MCF 10A (cell line): ENCODE results near the gene MRPL33. TPM values are rescaled to one million over a fixed set of nuclear protein-coding genes. Genes with fewer than 3 reads are reported as not detected.
"Not testable (repeated sequence)": the region's sequence is repeated elsewhere in the genome, so short reads cannot be mapped to it uniquely, and the experiment has no call there.

ENCODE experiments used
- BruUV-seq: library from RNA; stranded (reverse); fragments of 400-500 nt; replicated peaks from 2 replicates; lab custom pipeline; 2021; lab: Mats Ljungman, UMichigan
- CTCF ChIA-PET: fragments of 300-600 bp; sonication (Branson Sonifier 250); formaldehyde crosslinking; extraction: SDS; loops from one replicate; lab custom pipeline; 2021; ENCODE audit warnings: antibody characterized with exemption, inconsistent platforms; lab: Yijun Ruan, JAX
- POLR2A ChIA-PET: fragments of 300-600, 350-650 bp; sonication (Branson Sonifier 250); formaldehyde crosslinking; extraction: SDS; loops from one replicate; lab custom pipeline; 2020; ENCODE audit warnings: antibody characterized with exemption, inconsistent platforms; lab: Yijun Ruan, JAX
- DNase-seq: peaks from one replicate; pipeline ENCODE4 v3.0.0-alpha.2; 2018; ENCODE audit not compliant: unreplicated experiment
- H3K27ac Mint-ChIP-seq: one replicate; pipeline ENCODE4 v1.8.0; 2022; ENCODE audit warnings: mild to moderate bottlenecking, low read depth, mixed read lengths; ENCODE audit not compliant: unreplicated experiment
- H3K27me3 Mint-ChIP-seq: one replicate; pipeline ENCODE4 v1.8.0; 2022; ENCODE audit warnings: mixed read lengths; ENCODE audit not compliant: insufficient read depth, unreplicated experiment
- H3K36me3 Mint-ChIP-seq: one replicate; pipeline ENCODE4 v1.8.0; 2022; ENCODE audit warnings: mild to moderate bottlenecking, moderate library complexity, mixed read lengths; ENCODE audit not compliant: insufficient read depth, unreplicated experiment
- H3K4me1 Mint-ChIP-seq: one replicate; pipeline ENCODE4 v1.8.0; 2022; ENCODE audit warnings: mixed read lengths; ENCODE audit not compliant: insufficient read depth, unreplicated experiment
- H3K4me3 Mint-ChIP-seq: one replicate; pipeline ENCODE4 v1.8.0; 2022; ENCODE audit warnings: mild to moderate bottlenecking, moderate library complexity, mixed read lengths; ENCODE audit not compliant: unreplicated experiment
- H3K9me3 Mint-ChIP-seq: one replicate; pipeline ENCODE4 v1.8.0; 2022; ENCODE audit warnings: mixed read lengths; ENCODE audit not compliant: unreplicated experiment
- intact Hi-C: fragments of 100-400 bp; cut with micrococcal nuclease; formaldehyde crosslinking; loops from 2 replicates; pipeline ENCODE4 v1.14.1; 2022
- total RNA-seq: library from RNA; stranded (reverse); gene quantifications from 2 replicates; pipeline ENCODE4 v1.2.3, GENCODE V29; 2022
- TF ChIP-seq, protein P1 (sequence below): fragments of 200-600 bp; IDR thresholded peaks from one replicate; pipeline ENCODE4 v1.8.0; 2022; ENCODE audit warnings: antibody characterized with exemption, mild to moderate bottlenecking; ENCODE audit not compliant: unreplicated experiment

The MRPL33 gene
- total RNA-seq, 1 experiment from 2014 or later = 233 TPM

- Mint-ChIP-seq H3K27ac (no peak overlapping the region), H3K4me3 (no peak overlapping the region), H3K4me1 (peaks cover 58% of the 10 kb centered on the region), H3K36me3 (peaks cover 5% of the 10 kb centered on the region), H3K9me3 (no peaks in the 10 kb centered on the region), H3K27me3 (no peaks in the 10 kb centered on the region)
- intact Hi-C loops = loop anchor here (10.0 kb wide), 1 partner anchor 518 kb away; no protein-coding TSS in a partner anchor
- no TSS peak for BruUV-seq
- DNase-seq = no peak
- TF ChIP-seq, protein P1, sequence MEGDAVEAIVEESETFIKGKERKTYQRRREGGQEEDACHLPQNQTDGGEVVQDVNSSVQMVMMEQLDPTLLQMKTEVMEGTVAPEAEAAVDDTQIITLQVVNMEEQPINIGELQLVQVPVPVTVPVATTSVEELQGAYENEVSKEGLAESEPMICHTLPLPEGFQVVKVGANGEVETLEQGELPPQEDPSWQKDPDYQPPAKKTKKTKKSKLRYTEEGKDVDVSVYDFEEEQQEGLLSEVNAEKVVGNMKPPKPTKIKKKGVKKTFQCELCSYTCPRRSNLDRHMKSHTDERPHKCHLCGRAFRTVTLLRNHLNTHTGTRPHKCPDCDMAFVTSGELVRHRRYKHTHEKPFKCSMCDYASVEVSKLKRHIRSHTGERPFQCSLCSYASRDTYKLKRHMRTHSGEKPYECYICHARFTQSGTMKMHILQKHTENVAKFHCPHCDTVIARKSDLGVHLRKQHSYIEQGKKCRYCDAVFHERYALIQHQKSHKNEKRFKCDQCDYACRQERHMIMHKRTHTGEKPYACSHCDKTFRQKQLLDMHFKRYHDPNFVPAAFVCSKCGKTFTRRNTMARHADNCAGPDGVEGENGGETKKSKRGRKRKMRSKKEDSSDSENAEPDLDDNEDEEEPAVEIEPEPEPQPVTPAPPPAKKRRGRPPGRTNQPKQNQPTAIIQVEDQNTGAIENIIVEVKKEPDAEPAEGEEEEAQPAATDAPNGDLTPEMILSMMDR = no peak
- CTCF ChIA-PET = interaction anchor here (0.6 kb wide), 1 partner anchor 324 kb away, joined by 3 read pairs; no protein-coding TSS in a partner anchor
- POLR2A ChIA-PET = no interaction called here
These were observed 14.7 kb upstream of the MRPL33 start for GRCh38 chr2:27756544-27757498.

- intact Hi-C loops = no loop called here
- Mint-ChIP-seq H3K9me3 (no peaks in the 10 kb centered on the region), H3K36me3 (peaks cover 6% of the 10 kb centered on the region), H3K4me1 (peaks cover 28% of the 10 kb centered on the region), H3K4me3 (no peak overlapping the region), H3K27me3 (no peaks in the 10 kb centered on the region), H3K27ac (peak overlapping the region; percentile 90)
- POLR2A ChIA-PET = interaction anchor here (0.6 to 3.4 kb wide), 5 partner anchors 9 to 104 kb away, joined by 3 to 39 read pairs (median 4); partner anchors contain the start of gene MRPL33
- DNase-seq = no peak
- CTCF ChIA-PET = no interaction called here
- no TSS peak for BruUV-seq
- TF ChIP-seq, protein P1 = no peak
These were observed 8.3 kb upstream of the MRPL33 start for GRCh38 chr2:27762951-27763906.

GRCh38 chr2:27763907-27764267, 7.6 kb upstream of the MRPL33 start:
- Mint-ChIP-seq H3K27ac (no peak overlapping the region), H3K27me3 (no peaks in the 10 kb centered on the region), H3K4me1 (peaks cover 28% of the 10 kb centered on the region), H3K9me3 (no peaks in the 10 kb centered on the region), H3K4me3 (no peak overlapping the region), H3K36me3 (peaks cover 6% of the 10 kb centered on the region)
- no peak for DNase-seq
- POLR2A ChIA-PET = interaction anchor here (0.6 to 1.0 kb wide), 3 partner anchors 9 to 103 kb away, joined by 3 to 4 read pairs (median 4); no protein-coding TSS in a partner anchor
- intact Hi-C loops = no loop called here
- TF ChIP-seq, protein P1 = no peak
- CTCF ChIA-PET = no interaction called here
- no TSS peak for BruUV-seq

- H3K27ac Mint-ChIP-seq, DNase-seq, intact Hi-C loops, BruUV-seq, H3K27me3 Mint-ChIP-seq, H3K4me3 Mint-ChIP-seq, CTCF ChIA-PET, H3K9me3 Mint-ChIP-seq, H3K36me3 Mint-ChIP-seq: not testable (repeated sequence)
- H3K4me1 Mint-ChIP-seq = peaks cover 28% of the 10 kb centered on the region
- POLR2A ChIA-PET = interaction anchor here (1.0 kb wide), 1 partner anchor 8 kb away, joined by 4 read pairs; no protein-coding TSS in a partner anchor
These were observed 7.0 kb upstream of the MRPL33 start for GRCh38 chr2:27764526-27764925.
